NK-92 treated with Interleukin-12 subunit alpha and Interleukin-12 subunit beta, amount 100 ng/mL, for 24 hours (cell line): Measurements from ENCODE around the gene GMPR2.

Source experiments
- DNase-seq: peaks from one replicate; lab custom pipeline; 2025; lab: John Stamatoyannopoulos, UW

The GMPR2 gene

DNA sequence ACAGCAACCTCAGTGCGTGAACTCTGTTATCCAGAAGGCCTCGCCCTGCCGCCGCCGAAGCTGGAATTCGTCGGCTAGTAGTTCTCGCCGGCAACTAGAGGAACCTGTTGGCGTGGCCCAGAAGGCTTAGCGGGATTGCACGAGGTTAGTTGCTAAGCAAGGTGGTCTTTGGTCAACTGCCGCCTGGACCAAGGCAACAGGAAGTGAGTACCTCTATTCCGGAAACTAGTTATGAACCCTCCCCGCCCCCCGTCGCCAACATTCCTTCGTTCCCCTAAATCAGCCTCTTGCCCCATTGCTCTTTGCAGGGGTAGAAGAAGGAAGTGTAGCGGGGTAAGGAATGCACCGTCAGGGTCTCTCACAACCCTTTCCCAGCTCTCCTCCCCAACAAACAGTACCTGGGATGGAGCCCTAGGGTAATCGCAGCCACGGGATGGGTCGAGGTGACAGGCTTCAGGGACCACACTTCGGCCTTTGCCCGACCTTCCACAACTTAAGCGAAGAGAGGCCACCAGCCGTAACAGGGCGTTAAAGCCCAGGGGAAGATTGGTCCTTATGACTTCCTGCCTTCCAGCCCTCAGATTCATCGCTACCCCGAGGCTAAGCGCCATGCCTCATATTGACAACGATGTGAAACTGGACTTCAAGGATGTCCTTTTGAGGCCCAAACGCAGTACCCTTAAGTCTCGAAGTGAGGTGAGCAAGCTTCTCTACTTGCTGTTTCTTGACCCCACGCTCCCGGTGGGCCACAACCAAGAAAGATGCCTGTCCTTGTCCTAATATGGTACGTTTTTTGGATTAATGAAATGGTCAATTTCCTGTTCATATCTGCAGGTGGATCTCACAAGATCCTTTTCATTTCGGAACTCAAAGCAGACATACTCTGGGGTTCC lies at the start of gene GMPR2:
GMPR2 (plus strand) TSS at position 285 of the 893 bp plus-strand sequence; CDS start at position 610, 325 bp downstream.
- DNase-seq = peak; percentile 77

GRCh38 chr14:24183014-24183481 lies 49.7 kb upstream of the GMPR2 start:
- no peak for DNase-seq

- DNase-seq = no peak
These were observed 48.4 kb upstream of the GMPR2 start for GRCh38 chr14:24184104-24184970.

GRCh38 chr14:24185026-24185425 lies 47.7 kb upstream of the GMPR2 start:
- DNase-seq = no peak

DNA sequence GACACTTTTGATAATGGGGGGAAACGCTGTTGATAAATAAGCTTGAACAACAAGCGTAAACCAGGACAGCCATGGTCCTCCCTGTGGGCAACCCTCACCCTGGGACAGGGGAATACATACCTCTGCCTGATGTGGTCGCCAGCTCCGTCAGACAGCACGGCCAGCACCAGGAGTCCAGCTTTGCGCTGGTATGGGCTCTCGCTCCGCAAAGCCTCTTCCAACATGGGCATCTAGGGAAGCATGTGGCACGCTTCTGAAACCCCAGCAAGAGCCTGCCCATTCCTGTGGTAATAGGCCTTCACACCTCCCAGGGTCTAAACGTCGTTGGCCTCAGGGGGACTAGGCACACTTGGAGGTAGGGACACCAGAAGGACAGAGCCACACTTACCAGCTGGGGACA lies 47.0 kb upstream of the GMPR2 start:
- DNase-seq = no peak

- DNase-seq = no peak
These were observed 45.7 kb upstream of the GMPR2 start for GRCh38 chr14:24186831-24187538.

DNA sequence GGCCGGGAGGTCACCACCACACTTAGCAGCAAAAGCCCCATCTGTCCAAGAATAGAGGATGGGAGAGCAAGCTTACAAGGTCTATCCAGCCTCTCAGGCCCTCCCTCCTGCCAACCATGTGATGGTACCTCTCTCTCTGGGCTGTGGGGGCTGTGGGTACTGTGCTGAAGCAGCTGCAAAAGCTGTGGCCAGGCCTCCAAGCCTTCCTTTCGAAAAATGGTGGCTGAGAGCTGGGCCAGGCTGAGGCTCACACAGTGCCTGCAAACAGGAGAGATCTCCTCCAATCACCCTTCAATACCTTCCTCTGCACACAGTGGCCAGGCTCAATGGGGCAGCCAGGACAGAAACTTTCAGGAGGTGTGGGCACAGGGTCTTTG lies 45.2 kb upstream of the GMPR2 start:
- no peak for DNase-seq

DNA sequence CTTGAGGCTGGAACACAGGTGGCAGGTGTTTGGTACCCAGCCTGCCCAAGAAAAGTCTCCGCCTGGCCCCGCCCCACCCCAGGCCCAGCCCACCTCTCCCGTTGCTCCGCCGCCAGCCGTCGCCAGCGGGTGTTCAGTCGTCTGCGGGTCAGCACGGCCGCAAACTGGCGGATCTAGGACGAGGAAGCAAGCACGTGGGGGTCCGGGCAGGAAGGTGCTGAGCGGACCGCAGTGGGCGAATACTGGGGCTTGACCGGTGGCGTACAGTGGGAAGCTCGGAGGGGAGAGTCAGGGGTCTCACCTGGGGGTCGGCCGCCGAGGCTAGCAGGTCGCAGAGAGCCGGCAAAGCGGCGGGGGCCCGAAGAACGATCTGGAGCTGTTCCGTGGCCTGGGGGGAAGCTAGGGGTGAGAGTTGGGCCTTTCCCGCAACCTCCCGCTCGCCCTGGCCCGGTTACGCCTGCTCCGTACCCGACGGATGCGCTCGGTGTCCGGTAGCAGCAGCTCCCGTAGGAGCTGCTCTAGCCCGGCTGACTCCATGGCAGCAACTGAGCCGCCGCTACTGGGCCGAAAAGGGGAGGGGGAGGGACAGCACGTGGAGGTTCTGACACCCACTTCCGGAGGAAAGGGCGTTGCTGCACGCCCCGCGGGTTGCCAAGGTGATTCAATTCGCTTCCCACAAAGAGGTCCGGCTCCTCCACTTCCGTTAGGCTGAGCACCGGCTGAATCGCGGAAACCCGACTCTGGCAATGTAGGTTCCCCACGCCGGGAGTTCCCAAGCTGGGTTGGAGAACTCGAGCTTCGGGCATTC lies 44.3 kb upstream of the GMPR2 start, which contains the start of gene IPO4:
IPO4 (minus strand) TSS at position 566 of the 808 bp plus-strand sequence; CDS start at position 537, 29 bp downstream.
- DNase-seq = peak; percentile 95

DNA sequence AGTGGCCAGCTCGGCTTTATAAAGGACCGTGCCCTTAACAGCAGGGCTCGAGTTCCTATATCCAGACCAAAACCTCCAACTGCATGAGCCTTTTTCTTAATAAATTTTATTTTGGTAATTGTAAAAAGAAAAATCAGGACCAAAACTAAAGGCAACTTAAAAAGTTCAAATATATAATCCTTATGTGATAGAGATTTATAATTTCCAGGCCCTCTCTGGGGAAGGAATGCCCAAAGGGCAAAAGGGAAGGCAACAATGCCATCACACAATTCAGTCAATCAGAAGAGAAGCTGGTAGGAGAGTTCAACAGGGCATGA lies 43.7 kb upstream of the GMPR2 start:
- no peak for DNase-seq

GRCh38 chr14:24189460-24189859 lies 43.3 kb upstream of the GMPR2 start:
- no peak for DNase-seq

- DNase-seq = no peak
These were observed 42.3 kb upstream of the GMPR2 start for GRCh38 chr14:24190416-24190815.

DNA sequence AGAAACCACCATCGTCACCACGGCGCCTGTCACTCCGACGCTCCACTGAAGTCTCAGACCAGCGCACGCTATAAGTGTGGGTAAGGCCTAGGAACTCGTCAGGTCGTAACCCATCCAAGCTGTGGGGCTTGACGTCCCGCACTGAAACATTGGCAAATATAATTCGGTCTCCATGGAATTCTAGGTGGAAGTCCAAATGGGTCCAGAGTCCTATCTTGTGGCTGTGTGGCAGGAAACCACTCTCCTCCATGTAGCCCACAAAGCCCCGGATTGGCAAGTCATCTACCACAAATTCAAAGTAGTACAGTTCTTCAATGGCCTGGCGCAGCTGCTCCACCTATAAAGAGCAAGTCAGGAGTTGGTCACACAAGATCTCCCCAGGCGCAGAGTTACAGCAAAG lies 39.8 kb upstream of the GMPR2 start:
- DNase-seq = no peak

- no peak for DNase-seq
These were observed 38.4 kb upstream of the GMPR2 start for GRCh38 chr14:24194186-24194872.

GRCh38 chr14:24194873-24195185 lies 37.9 kb upstream of the GMPR2 start:
- DNase-seq = no peak

DNA sequence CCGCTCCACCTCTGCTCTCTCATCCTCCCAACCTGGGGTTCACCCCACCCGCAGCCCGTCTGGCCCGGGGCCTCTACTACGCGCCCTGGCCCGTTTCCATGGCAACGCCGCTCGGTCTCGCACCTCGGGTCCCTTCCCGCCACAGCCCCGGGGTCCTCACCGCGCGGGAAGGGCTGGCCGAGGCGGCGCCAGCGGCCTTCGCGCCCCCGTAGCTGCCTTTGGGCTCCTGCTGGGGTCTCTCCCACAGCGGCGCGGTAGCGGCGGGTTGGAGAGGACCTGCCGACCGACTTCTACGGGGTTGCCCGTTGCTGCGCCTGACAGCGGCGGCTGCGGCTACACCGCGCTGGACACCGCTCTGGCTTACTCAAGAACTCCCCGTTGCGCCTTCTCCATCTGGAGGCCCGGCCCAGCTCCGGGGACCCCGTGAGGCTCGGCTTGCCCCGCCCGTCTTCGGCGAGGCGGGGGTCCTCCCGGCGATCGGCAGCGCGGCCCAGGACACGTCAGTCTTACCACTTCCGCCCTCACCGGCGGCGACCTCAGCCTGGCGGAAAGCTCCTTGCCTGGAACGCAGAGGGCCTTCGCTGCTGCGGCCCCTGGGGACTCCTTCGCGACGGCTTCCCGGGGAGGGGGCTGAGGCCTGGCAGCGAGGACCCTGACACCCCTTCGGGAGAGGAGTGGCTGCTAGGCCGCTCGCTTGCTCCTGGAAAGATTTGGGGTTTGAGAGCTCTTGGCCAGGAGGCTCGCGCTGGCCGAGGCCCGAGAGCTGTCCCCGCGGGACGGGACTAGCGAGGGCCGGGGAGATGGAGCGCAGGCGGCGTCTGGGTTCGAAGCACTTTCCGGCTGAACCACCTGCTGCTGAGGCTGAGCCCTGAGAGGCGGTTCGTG lies 37.3 kb upstream of the GMPR2 start, which contains the start of gene TM9SF1:
TM9SF1 (minus strand) TSS at position 256 of the 885 bp plus-strand sequence. CDS start 422 bp downstream, outside the sequence.
- peak; percentile 86 for DNase-seq

- no peak for DNase-seq
These were observed 36.4 kb upstream of the GMPR2 start for GRCh38 chr14:24196071-24197055.

GRCh38 chr14:24197056-24197450 lies 35.7 kb upstream of the GMPR2 start:
- DNase-seq = no peak

DNA sequence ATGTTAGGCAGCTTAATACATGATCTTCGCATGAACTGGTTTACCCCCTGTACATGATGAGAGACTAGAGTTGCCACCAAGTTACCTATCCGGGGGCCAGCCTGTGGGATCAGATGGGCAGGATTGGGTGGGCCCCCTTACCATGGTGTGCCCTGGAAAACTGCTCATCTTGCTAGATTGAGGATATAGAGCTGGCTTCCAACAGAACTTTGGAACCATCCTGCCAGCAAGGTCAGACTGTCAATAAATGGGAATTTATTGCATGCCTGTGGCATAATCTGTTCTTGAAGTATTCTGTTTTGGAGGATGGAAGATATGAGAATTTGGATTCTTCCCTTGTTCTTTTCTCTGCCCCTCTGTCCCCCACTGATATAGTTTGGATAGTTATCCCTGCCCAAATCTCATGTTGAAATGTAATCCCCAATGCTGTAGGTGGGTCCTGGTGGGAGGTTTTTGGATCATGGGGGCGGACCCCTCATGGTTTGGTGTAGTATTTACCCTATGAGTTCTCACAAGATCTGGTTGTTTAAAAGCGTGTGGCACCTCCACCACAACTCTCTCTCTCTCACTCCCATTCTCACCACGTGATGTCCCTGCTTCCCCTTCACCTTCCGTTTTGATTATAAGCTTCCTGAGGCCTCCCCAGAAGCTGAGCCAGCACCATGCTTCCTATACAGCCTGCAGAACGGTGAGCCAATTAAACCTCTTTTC lies 33.8 kb upstream of the GMPR2 start:
- no peak for DNase-seq
